GM21825 (cell line): ENCODE data around the gene PLIN4.

Experiments used
- ATAC-seq: cut with Tn5 transposase; IDR thresholded peaks from one replicate; pipeline ENCODE4 v1.9.1; 2021; ENCODE audit warnings: mild to moderate bottlenecking, moderate library complexity; ENCODE audit not compliant: unreplicated experiment

Gene PLIN4

GRCh38 chr19:4508698-4509097 lies 9.6 kb downstream of the PLIN4 start:
- ATAC-seq, result no peak

- no peak for ATAC-seq
These were observed 10.5 kb downstream of the PLIN4 start for GRCh38 chr19:4507804-4508203.

- no peak for ATAC-seq
These were observed 11.2 kb downstream of the PLIN4 start for GRCh38 chr19:4507150-4507452.

- no peak for ATAC-seq
These were observed 11.7 kb downstream of the PLIN4 start for GRCh38 chr19:4506449-4507149.

GRCh38 chr19:4505570-4506448 lies 12.5 kb downstream of the PLIN4 start:
- no peak for ATAC-seq

GRCh38 chr19:4504891-4505569 lies 13.3 kb downstream of the PLIN4 start:
- no peak for ATAC-seq

- ATAC-seq, result no peak
These were observed 14.0 kb downstream of the PLIN4 start for GRCh38 chr19:4504297-4504701.

DNA sequence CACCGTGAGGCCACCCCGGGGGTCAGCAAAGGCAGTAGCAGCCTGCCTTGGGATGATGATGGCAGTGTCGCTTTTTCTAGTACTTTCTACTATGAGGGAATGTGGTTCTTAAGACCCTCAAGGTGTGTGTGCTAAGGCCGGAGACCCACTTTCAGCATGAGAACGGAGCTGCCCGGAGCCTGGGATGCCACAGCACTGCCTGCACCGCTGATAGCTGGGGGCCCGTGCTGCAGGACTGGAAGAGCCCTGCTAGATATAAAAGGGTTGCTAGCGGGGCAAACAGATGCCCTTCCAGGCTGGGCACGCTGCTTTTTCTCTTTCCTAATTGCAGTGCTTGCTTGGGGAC lies 14.5 kb downstream of the PLIN4 start:
- ATAC-seq, result no peak

- no peak for ATAC-seq
These were observed 15.0 kb downstream of the PLIN4 start for GRCh38 chr19:4503132-4503824.

DNA sequence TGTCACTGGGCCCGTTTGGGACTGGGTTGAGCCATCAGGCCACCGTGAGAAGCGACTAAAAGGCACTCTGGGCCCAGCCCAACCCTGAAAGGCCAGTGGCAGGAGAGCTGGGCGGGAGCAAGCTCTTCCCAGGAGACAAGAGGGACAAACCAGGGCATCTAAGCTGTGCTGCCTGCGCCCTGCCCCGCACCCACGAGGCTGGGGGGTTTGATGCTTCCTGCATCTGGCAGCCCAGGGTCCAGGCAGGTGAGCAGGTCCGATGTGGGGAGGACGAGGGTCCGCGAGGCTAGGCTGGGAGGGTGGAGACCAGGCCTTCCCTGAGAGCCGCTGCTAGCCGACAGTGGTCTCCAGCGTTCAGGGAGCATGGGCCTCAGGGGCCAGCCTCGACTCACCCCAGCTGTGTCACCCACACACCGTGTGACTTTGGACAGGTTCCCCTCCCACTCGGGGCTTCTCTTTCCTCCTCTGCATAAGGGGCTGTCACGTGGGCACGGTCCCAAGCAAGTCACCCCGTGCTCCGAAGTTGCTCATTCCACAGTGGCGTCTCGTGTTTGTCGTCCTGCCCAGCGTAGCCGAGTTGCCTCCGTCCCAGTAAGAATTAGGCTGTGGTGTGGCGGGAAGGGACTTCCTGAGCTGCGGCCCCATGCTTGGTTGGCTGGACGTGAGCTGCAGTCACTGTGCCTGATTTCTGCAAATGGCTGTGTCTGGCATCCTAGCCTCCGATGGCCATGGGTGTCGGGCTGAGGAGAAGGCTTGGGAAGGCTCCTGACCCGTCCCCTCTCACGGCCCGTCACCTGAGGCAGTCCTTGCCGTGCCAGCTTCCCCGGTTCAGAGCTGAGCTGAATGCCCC lies 15.8 kb downstream of the PLIN4 start:
- ATAC-seq, result no peak

- ATAC-seq, result no peak
These were observed 16.6 kb downstream of the PLIN4 start for GRCh38 chr19:4501691-4502090.

DNA sequence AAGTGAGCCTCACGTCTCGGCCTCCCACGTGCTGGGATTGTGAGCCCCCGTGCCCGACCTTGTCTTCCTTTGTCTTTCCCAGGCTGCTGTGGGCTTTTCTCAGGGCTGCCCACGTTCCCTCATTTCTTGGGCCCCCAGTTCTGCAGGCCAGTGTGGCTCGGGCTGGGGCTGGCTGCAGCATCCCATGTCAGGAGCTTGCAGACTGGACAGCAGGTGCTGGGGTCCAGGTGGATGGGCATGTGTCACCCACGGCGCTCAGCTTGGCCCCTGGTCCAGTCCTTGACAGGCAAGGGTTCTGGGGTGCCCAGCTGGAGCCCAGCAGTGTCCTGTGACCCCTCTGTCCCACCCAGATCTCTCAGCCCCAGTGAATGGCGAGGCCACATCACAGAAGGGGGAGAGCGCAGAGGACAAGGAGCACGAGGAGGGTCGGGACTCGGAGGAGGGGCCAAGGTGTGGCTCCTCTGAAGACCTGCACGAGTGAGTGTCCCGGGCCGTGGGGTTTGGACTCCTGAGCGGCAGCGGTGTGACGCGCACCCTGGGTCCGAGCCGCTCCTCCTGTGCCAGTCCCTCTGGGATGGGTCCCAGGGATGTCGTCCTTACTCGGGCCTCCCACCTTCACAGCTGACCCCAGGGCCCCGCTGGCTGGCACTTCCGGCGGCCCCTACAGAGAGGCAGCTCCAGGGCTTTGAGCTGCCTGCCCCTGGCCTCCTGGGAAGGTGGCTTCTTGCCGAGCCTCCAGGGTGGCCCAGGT lies 17.3 kb downstream of the PLIN4 start:
- ATAC-seq, result no peak

- no peak for ATAC-seq
These were observed 18.4 kb downstream of the PLIN4 start for GRCh38 chr19:4499855-4500254.

GRCh38 chr19:4499318-4499717 lies 19.0 kb downstream of the PLIN4 start:
- ATAC-seq, result no peak

- ATAC-seq, result no peak
These were observed 19.6 kb downstream of the PLIN4 start for GRCh38 chr19:4498694-4499093.

DNA sequence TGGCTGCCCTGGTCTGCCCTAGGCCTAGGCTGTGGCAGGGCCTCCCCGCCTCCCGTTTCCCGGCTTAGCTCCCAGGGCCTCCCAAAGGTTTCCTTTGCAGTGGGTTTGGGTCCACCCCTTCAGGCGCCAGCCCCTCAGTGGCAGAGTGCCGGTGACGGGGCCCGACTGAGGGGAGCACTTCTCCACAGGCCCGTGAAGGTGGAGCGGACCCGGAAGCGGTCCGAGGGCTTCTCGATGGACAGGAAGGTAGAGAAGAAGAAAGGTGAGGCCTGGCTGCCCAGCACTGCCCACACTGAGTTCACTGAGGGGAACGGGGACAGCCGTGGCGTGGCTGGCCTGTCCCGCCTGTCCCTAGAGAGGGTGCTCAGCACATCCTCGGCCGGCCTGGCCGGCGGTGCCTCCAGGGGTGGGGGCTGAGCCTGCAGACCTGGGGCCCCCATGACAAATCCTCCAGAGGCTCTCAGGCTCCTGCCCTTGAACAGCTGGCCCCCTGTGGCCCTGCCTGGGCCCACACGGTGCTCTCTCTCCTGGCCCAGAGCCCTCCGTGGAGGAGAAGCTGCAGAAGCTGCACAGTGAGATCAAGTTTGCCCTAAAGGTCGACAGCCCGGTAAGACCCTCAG lies 20.4 kb downstream of the PLIN4 start:
- no peak for ATAC-seq

- ATAC-seq, result no peak
These were observed 22.0 kb downstream of the PLIN4 start for GRCh38 chr19:4496304-4496703.

DNA sequence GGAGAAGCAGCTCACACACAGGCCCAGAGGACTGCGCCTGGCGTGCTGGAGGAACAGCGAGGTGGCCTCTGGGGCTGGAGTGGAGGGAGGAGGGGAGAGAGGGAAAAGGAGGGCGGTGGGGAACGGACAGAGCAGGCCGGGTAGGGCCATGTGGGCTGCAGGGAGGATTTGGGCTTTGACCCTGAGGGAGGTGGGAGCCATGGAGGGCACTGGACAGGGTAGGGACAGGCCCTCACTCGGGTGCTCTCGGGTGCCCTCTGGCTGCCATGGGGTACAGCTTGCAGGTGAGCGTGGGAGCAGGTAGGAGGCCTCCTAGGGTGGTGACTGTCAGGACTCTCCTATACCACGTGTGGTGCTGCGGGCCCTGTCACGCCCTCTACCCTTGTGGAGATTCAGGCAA lies 22.8 kb downstream of the PLIN4 start:
- ATAC-seq, result no peak

DNA sequence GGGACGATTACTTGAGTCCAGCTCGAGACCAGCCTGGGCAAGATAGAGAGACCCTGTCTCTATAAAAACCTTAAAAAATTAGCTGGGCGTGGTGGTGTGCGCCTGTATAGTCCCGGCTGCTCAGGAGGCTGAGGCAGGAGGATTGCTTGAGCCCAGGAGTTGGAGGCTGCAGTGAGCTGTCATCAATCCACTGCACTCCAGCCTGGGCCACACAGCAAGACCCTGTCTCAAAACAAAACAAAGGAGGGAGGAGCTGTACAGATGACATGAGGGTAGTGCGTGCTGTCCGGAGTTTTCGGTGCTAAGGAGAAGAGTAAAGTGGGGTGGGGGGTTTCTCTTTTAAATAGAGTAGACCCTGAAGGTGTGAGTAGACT lies 23.6 kb downstream of the PLIN4 start:
- no peak for ATAC-seq
